COLO668 (cell line): ENCODE results near the gene TRPM5.

ENCODE experiments used
- DNase-seq: peaks from one replicate; lab custom pipeline; 2025; ENCODE audit not compliant: unreplicated experiment; lab: John Stamatoyannopoulos, UW

The TRPM5 gene

GRCh38 chr11:2423157-2424025, 20.9 kb downstream of the TRPM5 start:
- no peak for DNase-seq

GRCh38 chr11:2422461-2423156, 21.7 kb downstream of the TRPM5 start:
- DNase-seq: no peak

- DNase-seq: no peak
Measured at GRCh38 chr11:2421996-2422395, 22.3 kb downstream of the TRPM5 start.

GRCh38 chr11:2421226-2421994, 22.9 kb downstream of the TRPM5 start:
- DNase-seq: no peak

GRCh38 chr11:2420502-2421225, 23.6 kb downstream of the TRPM5 start:
- peak; percentile 73 for DNase-seq

- peak; percentile 66 for DNase-seq
Measured at GRCh38 chr11:2419638-2420501, 24.4 kb downstream of the TRPM5 start.

GRCh38 chr11:2418693-2419360, 25.5 kb downstream of the TRPM5 start:
- DNase-seq: no peak

- DNase-seq: no peak
Measured at GRCh38 chr11:2417856-2418692, 26.2 kb downstream of the TRPM5 start.

- no peak for DNase-seq
Measured at GRCh38 chr11:2416765-2417164, 27.5 kb downstream of the TRPM5 start.

GRCh38 chr11:2415601-2416380, 28.5 kb downstream of the TRPM5 start:
- DNase-seq: no peak

- no peak for DNase-seq
Measured at GRCh38 chr11:2415171-2415570, 29.1 kb downstream of the TRPM5 start.

GRCh38 chr11:2414616-2415015, 29.7 kb downstream of the TRPM5 start:
- no peak for DNase-seq

GRCh38 chr11:2413742-2414579, 30.4 kb downstream of the TRPM5 start:
- DNase-seq: no peak

- no peak for DNase-seq
Measured at GRCh38 chr11:2412323-2412722, 32.0 kb downstream of the TRPM5 start.

GRCh38 chr11:2411446-2412305, 32.6 kb downstream of the TRPM5 start:
- DNase-seq: no peak

GRCh38 chr11:2410616-2411015, 33.7 kb downstream of the TRPM5 start:
- DNase-seq: no peak
